Fibroblast of upper back skin (primary cell): ENCODE data around the gene KDM1B.

Experiments used
- DNase-seq: peaks from one replicate; pipeline ENCODE4 v3.0.0-alpha.2; 2013

KDM1B gene, protein sequence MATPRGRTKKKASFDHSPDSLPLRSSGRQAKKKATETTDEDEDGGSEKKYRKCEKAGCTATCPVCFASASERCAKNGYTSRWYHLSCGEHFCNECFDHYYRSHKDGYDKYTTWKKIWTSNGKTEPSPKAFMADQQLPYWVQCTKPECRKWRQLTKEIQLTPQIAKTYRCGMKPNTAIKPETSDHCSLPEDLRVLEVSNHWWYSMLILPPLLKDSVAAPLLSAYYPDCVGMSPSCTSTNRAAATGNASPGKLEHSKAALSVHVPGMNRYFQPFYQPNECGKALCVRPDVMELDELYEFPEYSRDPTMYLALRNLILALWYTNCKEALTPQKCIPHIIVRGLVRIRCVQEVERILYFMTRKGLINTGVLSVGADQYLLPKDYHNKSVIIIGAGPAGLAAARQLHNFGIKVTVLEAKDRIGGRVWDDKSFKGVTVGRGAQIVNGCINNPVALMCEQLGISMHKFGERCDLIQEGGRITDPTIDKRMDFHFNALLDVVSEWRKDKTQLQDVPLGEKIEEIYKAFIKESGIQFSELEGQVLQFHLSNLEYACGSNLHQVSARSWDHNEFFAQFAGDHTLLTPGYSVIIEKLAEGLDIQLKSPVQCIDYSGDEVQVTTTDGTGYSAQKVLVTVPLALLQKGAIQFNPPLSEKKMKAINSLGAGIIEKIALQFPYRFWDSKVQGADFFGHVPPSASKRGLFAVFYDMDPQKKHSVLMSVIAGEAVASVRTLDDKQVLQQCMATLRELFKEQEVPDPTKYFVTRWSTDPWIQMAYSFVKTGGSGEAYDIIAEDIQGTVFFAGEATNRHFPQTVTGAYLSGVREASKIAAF

DNA sequence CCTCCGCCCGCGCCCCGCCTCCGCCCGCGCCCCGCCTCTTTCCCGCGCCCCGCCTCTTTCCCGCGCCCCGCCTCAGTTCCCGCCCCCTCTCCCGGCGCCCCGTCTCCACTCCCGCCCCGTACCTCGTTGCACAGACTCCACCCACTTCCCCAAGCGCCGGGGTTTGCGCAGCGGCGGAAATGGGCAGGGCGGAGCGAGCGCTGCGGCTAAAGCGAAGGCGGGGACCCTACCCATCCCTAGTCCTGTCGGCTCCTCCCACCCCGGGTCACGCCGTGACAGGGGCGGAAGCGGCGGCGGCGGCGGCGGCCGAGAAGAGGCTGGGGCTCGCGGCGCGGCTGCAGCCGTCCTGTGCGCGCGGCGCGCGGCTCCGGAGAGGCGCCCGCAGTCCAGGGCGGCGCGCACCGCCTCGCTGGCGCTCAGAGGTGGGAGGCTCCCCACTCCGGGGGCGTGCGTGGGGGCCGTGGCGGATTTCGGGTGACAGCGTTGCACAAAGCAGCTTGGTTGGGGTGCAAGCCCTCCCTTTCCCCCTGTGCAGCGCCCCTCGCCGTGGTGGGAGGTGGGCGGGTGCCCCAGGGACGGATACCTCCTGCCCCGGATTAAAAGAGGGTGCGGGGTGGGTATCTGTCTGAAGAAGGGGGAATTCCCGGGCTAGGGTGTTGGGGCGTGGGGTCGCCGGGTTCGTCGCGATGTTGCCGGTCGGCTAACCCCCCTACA is at the start of gene KDM1B:
Gene KDM1B, plus strand, starts transcription at position 273 of the 714 bp plus-strand sequence. CDS start 4,474 bp downstream, outside the sequence.
- peak; percentile 98 for DNase-seq

DNA sequence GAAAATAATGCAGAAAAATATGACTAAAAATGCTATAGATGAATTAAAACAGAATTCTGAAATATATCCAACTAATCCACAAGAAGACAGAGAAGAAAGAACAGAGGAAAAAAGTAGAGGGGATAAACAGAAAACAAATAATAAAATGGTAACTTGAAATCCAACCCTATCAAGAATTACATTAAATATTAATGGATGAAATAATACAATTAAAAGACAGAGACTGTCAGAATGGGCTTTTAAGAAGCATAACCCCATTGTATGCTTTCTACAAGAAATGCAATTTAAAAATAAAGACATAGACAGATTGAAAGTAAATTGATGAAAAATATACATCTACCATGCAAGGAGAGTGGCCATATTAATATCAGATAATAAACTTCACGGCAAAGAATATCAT is 48.2 kb upstream of the KDM1B start:
- DNase-seq, result no peak

DNA sequence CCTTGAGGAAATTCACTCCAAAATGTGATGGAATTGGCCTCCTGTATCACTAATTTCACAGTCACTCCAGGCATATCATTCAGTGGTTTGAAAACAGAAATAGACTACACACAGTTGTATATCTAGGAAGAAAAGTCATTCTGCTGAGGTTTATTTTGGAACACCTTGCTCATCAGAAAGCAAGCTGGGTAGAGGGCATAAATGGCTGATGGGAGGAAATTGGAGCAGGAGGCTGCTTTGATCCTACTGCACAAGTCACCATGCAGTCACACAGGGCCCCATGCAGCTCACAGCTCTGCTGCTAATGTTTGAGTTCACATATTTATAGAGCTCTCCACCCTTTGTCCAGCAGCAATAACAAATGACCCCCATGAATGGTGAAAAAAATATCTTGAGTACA is 45.1 kb upstream of the KDM1B start:
- DNase-seq, result no peak

DNA sequence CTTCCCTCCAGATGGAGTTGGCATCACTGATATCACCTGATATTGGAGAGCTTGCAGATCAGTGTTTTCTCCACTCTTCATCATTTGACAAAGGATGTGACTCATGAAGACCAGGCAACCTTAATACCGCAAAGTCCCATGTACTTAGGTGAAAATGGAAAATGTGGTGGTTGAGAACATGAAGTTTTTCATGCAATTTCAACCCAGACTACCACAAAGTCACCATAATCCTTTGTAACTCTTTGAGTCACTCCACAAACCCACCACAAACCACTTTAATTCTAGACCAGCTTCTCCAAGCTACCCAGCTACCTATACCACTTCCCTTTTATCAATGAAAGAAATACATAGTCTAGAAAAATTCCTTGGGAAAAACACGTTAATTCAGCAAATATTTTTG is 39.9 kb upstream of the KDM1B start:
- DNase-seq, result no peak

DNA sequence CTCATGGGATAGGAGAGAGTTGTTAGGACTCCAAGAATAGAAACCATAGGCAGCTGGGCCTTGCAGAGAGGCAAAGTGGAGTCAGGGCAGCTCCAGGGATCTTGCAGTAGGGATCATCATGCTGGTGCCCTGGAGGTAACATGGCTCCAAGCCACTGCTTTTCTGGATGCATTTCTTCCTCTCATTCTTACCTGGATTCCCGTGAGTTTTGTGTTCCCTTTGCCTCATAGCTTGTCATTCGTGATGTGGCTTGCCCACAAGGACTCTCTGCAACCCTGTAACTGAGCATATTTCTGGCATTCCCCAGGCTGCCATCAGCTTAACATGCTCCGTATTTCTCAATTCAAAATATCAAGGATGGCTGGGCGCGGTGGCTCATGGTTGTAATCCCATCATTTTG is 38.1 kb upstream of the KDM1B start:
- no peak for DNase-seq

DNA sequence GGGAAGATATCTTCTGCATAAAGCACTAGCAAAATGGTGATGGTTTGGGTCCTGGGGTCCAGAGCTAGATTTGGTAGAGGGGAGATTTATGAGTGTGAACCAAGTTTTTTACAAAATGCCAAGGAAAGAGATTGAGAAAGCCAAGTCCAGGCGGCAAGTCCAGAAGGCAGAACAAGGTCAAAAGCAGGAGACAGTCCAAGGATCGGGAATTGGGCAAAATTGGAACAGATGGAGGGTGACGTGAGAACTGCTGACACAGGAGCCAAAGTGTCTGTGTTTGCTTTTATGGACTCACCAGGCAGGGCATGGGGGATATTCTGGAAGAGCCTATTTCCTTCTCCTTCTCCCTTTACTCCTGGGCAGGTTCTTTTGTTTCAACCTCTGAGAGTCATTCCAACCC is 36.9 kb upstream of the KDM1B start:
- no peak for DNase-seq

DNA sequence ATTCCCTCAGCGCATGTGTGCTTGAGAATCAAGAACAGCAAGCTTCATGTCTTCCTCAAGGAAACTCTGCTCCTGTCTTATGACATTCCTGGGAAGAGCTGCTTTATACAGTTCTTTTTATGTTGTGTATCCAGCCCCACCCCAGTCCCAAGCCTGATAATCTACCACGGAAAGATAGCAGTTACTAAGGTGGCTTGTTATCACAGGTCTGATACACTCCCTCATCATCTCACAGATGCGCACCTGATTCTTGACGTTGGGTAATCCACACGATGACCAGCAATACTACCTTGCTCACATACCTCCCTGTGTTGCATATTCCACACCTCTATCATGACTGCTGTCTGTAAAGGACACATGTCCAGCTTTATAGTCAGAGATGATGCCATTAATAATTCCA is 36.0 kb upstream of the KDM1B start:
- no peak for DNase-seq

DNA sequence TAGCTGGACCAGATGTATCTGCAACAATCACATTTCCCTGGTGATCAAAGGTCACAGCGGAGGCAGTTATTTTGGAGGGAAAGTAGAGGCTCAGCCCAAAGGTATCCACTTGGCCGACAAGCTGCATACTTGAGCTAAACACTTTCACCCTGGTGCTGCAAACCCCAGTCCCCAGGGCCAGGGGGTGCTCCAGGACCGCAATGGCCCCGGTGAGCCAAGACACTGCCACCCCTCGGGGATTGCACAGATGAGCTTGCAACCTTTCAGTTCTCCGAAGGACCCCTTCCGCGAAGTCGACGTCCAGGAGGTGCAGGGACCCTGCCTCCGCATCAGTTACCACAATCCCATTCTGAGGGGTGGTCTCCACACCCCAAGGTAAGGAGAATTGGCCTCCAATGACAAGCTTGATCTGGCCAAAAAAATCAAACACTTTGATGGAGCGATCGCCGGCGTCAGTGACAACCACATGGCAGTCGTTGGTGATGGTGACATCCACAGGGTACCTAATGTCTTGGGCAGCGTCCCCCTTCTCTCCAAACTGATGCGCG is 33.6 kb upstream of the KDM1B start:
- no peak for DNase-seq

DNA sequence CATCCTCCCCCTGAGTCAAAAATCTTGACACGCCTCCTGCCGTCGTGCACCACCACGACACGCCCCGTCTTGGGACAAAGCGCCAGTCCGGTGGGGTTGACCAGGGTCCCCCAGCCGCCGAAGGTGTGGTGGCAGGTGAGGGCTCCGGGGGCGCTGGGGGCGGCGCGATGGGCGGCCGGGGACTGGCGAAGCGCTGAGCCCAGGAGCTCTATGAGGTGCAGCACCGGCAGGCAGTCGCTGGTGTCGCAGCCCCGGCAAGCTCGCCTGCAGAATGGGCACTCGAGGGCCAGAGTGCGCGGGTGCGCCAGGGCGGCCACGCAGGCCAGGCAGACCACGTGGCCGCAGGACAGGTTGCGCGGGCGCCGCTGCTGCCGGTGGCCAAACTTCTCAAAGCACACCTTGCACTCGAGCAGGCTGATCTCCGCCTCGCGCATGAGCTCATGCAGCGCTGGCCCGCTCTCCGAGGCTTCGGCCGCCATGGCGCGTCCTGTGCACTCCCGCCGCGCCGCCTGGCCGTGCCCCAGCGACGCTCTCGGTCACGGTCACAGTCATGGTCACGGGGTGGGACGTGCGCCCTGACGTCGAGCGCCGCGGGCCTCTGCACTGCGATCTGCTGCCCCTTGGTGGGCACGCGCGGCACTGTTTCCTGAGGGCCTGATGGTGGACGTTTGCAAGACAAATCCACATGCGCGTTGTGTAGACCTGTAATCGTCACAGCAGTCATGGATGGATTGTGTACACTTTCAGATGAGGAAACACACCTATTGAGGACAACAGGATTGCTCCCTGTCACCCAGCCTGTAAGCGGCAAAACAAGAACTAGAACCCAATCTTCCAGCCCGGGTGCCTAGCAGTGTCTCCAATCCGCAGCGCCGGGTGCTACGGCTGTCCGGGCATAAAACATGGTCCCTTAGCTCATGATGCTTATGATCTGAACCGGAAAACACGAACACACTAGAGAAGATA is 32.8 kb upstream of the KDM1B start, which contains the start of gene NHLRC1:
Gene NHLRC1, minus strand, starts transcription at position 550 of the 966 bp plus-strand sequence. Its CDS starts 71 bp downstream, at position 479.
- DNase-seq, result peak; percentile 85

DNA sequence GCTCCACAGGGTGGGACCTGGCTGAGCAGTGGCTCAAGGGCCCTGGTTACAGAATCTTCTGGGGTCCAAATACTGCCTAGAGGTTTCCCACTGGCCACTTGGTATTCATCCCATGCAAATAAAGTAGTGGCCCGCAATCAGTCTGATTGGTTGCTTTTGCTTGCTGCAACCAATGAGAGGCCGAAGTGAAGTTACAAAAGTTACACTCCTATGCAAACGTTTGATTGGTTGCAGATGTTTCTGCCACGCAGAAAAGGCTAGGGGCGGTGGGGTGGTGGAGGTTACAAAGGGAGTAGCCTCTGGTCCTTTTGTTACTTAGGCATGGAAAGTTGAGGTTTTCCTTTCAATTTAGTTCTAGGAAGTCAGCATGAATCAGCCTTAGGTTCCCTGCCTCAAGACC is 29.1 kb upstream of the KDM1B start:
- DNase-seq, result peak; percentile 46

DNA sequence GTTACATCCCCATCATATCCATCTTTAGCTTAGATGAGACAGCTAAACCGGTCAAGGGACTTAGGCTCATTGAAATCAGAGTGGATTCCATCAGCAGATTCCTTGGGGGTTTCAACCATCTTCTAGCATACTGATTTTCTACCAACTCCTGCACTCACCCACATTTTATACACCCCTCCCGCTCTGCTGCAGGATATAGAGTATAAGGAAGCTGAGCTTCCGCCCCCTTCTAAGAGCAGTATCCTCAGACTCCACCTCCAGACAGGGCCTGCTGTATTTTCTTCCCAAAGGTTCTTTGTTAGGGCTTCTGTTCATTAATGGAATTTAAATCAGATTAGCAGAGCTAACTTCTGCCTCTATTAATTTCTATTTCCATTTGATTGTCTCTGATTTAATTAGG is 22.9 kb upstream of the KDM1B start:
- no peak for DNase-seq

DNA sequence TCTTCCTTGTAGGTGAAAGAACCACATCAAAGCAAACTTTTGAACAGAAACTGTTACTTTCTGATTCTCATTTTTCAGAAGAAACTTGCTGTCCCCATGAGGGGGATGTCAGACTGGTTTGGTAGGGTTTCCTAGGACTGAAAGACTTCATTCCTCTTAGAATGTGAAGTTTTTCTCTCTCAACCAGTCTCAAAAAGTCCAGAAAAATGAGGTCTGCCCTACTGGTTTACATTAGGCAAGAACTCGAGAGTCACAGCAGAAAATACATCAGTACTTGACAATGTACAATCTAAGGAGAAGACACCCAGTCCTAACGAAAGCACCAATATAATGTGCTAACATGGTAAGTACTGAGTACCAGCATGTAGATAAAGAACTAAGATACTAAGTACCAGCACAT is 20.1 kb upstream of the KDM1B start:
- DNase-seq, result no peak

DNA sequence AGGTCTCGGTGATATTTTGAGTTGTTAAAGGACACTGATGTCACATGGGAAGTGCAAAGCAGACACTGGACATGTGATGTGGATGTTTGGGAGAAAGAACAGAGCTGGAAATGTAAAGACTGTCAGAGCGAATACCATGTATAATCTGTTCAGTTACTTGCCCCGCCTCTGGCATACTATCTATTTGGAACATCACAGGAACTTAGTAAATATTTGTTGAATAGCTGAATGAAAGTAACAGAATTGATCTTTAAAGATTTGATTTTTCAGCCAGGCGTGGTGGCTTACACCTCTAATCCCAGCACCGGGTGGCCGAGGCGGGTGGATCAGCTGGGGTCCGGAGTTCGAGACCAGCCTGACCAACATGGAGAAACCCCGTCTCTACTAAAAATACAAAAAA is 19.0 kb upstream of the KDM1B start:
- DNase-seq, result no peak

DNA sequence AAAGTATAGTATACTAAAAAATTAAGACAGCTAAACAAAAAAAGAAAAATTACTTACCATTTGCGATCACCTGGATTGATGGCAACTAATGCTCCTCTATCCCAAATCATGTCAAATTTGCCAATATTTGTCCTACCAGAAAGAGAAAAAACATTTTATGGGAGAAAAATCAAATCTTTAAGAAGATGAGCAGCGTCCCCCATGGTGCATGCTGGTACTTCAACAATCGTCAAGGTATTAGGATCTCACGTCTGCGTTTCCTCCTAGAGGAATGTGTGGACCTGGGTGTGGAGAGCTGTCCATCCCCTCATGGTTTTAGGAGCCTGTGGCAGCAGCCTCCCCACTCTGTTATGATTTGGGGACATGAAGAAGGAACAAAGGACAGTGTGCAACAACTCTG is 16.3 kb upstream of the KDM1B start:
- DNase-seq, result no peak

DNA sequence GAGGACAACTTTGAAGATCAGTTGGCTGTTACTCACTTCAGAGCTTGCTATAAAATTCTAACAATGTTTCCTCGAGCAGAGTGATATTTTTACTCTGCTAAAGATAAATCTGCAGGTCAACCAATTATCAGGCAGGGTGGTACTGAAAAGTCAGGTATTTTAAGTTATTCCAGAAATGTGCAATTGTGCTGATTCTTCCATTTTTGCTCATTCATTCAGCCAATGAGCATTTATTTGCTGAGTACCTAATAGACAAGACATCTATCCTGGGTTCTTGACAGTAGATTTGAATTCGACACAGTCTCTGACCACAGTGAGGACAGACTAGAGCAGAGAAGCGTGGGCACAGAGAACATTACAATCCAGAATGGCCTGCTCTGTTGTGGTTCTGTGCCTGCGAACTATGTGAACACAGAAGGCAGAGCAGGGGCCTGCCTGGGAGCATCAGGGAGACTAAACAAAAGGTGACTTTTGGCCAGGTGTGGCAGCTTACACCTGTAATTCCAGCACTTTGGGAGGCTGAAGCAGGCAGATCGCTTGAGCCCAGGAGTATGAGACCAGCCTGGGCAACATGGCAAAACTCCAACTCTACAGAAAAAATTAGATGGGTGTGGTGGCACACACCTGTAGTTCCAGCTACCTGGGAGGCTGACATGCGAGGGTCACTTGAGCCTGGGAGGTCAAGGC is 15.1 kb upstream of the KDM1B start:
- DNase-seq, result no peak

DNA sequence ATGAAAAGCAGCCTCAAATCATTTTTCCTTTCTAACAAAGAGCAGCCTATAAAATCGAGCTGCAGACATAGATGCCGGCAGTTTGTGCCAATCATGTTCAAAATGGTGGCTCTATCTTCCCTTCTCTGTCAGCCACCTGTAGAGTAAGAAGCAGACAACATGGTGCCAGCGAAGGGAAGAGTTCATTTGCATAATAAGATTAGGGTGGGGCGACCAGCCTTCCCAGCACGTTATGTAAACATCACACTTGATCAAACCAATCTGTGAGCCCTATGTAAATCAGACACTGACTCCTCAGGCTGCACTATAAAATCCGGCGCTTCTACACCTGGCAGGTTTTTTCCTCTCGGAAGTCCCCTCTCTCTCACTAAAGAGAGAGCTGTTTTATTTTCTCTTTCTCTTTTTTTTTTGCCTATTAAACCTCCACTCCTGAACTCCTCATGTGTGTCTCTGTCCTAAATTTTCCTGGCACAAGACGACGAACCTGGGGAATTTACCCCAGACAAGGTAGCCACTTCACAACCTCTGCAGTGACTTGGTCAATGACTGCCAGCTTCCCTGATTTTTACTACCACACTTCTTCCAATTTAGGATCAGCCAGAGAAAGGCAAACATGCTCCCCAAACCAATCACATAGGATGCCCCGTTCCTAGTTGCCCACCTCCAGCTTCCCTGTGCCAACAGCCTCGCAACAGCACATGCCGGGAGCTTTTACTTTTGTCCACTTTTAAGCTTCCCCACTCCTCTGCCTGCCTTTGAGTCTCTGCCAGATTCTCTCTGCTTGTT is 13.2 kb upstream of the KDM1B start:
- no peak for DNase-seq

DNA sequence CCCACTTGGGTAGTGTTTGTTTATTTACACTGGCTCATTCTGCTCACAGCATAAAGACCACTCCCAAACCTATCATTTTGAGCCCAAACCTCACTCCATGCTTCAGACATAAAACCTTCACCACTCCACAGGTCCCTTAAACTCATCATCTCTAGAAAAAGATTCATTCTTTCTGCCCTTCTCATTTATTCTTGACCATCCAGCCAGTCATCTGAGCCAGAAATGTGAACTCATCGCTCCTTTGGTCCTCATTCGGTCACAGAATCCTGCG is 12.7 kb upstream of the KDM1B start:
- DNase-seq, result no peak

DNA sequence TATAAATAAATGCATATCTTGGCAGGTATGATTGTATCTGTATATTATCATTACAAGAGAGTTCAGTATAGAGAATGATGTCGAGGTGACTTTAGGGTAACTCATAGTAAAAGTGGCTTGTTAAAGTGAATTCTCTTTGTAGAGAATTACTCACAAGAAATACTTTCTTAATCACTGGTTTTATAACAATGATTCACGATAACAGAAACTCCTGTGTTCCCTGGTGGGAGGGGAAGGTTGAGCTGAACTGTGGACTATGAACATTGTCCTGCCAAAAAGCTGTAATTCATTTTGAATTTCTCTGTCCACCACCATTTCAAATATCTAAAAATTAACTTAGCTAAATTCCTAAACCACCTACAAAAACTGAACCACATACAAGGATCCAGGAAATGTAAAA is 8.1 kb upstream of the KDM1B start:
- peak; percentile 60 for DNase-seq

DNA sequence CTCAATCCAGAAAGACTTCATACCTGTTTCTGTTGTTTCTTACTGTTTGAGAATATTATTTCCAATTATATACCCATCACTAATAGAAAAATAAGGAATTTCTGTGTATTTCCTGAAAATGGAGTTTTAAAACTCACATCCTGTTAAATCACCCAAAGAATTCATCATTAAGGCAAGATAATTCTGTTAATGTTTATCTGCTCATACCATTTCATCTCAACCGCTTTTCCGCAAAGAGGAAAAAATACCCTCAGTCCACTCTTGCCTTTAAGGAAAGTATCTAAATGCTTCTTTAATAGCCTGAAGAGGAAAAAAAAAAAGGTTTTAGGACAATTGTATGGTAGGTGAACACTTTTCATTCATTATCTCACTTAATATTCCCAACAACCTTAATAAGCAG is 7.6 kb upstream of the KDM1B start:
- no peak for DNase-seq

DNA sequence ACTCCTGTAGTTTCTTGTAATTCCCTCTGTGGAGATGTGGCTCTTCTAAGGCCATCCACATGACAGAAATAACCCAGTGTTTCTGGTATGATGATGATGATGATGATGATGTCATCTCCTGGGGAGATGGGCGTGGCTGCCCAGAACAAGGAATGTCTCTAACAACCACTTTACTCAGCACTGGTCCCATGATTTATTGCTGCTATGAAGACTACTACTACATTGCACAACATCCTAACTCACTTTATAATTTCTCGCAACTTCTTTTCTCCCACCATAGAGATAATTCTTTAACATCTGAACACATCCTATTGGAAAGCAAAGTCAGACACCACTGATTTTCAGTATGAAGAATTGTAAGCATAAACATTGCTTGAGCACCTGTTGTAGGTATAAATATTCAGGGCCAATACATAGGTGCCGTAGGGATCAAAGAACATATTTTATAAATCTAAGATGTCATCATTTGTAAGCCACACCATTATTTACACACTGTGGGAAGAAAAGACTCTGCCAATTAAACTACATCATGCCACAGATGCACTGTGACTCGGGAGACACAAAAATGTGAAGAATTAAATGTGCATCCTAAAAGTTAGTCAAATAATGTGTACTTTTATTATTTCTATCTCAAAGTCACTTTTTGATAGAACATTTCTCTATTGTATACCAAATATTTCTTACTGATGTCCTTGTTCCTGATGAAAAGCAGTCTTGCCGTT is 6.8 kb upstream of the KDM1B start:
- peak; percentile 90 for DNase-seq
